ENCODE data around the gene DOC2B. TPM values are rescaled to one million over a fixed set of nuclear protein-coding genes. Genes with fewer than 3 reads are reported as not detected.
"Not testable (repeated sequence)": the region's sequence is repeated elsewhere in the genome, so short reads cannot be mapped to it uniquely, and the experiment has no call there.

The DOC2B gene
- total RNA-seq, 1 experiment from 2014 or later: 15.2 TPM

DNA sequence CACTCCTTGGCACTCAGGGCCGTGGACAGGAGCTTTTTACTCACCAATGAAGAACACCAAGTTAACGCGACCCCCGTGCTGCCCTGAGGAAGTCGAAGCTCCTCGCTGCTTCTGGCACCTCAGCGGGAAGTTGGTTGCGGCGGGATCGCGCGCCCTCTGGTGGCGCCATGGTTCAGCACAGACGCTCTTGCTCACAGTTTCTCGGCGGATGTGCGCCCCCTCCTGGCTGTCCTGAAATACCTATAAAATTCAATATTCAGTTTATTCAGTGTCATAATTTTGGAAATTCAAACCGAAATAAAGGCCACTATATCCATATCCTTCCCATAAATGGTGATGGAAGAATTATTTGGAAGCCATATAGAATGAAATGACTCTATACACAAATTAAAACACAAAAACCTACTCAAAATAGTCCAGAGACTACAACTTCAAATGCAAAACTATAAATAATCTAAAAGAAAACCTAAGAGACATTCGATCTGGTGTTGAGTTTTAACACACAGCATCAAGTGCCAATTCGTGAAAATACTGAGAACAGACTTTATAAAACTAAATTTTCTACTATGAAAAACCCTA, 63.0 kb downstream of the DOC2B start:
- DNase-seq (ENCODE audit: low read depth, low spot score); ATAC-seq; H3K9me2 ChIP-seq (ENCODE audit: insufficient read depth); H3K9ac ChIP-seq (ENCODE audit: low read length); H3K36me3 ChIP-seq (ENCODE audit: control insufficient read depth in 1 of 2, insufficient read depth in 2 of 2, low read length in 2 of 2); POLR2A ChIA-PET; H3K9me3 ChIP-seq (ENCODE audit: control insufficient read depth in 1 of 2, insufficient read depth in 1 of 2, low read depth in 1 of 2, low read length in 2 of 2); H3K4me3 ChIP-seq (replicated peaks in 1 of 2; ENCODE audit: low read depth in 1 of 2, low read length in 2 of 2); H3K4me2 ChIP-seq (ENCODE audit: low read length); H3K27me3 ChIP-seq (ENCODE audit: insufficient read depth, low read length); H3K4me1 ChIP-seq (ENCODE audit: control insufficient read depth in 1 of 2, insufficient read depth in 2 of 2, low read length in 2 of 2); H3K79me2 ChIP-seq (ENCODE audit: insufficient read depth, low read length); H4K20me1 ChIP-seq (ENCODE audit: insufficient read depth); intact Hi-C loops (cut with micrococcal nuclease); CTCF ChIA-PET; H3K27ac ChIP-seq (ENCODE audit: low read depth, low read length); RAD21 ChIA-PET (ENCODE audit: low non-redundant PET in 1 of 2, low total read pairs in 2 of 2, uncharacterized antibody in 2 of 2, unreplicated experiment in 2 of 2); H2AFZ ChIP-seq (ENCODE audit: low read depth, low read length, poor library complexity, severe bottlenecking); BruUV-seq (replicated peaks): not testable (repeated sequence)
- TF ChIP-seq CTCF (IDR thresholded peaks at IDR 0.05 in 2 of 3, conservative IDR thresholded peaks at IDR 0.05 in 1 of 3; ENCODE audit: borderline replicate concordance in 1 of 3, insufficient read depth in 1 of 3, low read depth in 2 of 3, low read length in 2 of 3): peak; percentile 32 to 58 (median 39)

- ATAC-seq; RAD21 ChIA-PET (ENCODE audit: low non-redundant PET in 1 of 2, low total read pairs in 2 of 2, uncharacterized antibody in 2 of 2, unreplicated experiment in 2 of 2); DNase-seq (ENCODE audit: low read depth, low spot score); H3K27me3 ChIP-seq (ENCODE audit: insufficient read depth, low read length); H3K36me3 ChIP-seq (ENCODE audit: control insufficient read depth in 1 of 2, insufficient read depth in 2 of 2, low read length in 2 of 2); H3K9me2 ChIP-seq (ENCODE audit: insufficient read depth); H3K4me1 ChIP-seq (ENCODE audit: control insufficient read depth in 1 of 2, insufficient read depth in 2 of 2, low read length in 2 of 2); CTCF ChIA-PET; POLR2A ChIA-PET; H2AFZ ChIP-seq (ENCODE audit: low read depth, low read length, poor library complexity, severe bottlenecking); H3K4me2 ChIP-seq (ENCODE audit: low read length); H3K79me2 ChIP-seq (ENCODE audit: insufficient read depth, low read length); H3K9me3 ChIP-seq (ENCODE audit: control insufficient read depth in 1 of 2, insufficient read depth in 1 of 2, low read depth in 1 of 2, low read length in 2 of 2); intact Hi-C loops (cut with micrococcal nuclease); H3K4me3 ChIP-seq (replicated peaks in 1 of 2; ENCODE audit: low read depth in 1 of 2, low read length in 2 of 2); H4K20me1 ChIP-seq (ENCODE audit: insufficient read depth); BruUV-seq (replicated peaks); H3K9ac ChIP-seq (ENCODE audit: low read length); H3K27ac ChIP-seq (ENCODE audit: low read depth, low read length): not testable (repeated sequence)
These were observed 68.3 kb downstream of the DOC2B start for GRCh38 chr17:113111-113510.

Other genes with a start within 250 kb of the DOC2B start
- gene SCGB1C2, start 44.1 kb downstream of the DOC2B start, total RNA-seq (2021; ENCODE audit: unreplicated experiment): not detected
- gene RPH3AL, start 171.2 kb upstream of the DOC2B start, total RNA-seq (2021; ENCODE audit: unreplicated experiment): 17.0 TPM

Data from HCT116 (cell line).